Hepatic stellate cell (primary cell): ENCODE data around the gene DENND1A.
A peak's percentile ranks its signal among the peaks of the same experiment; 100 is the strongest.

Source experiments
- DNase-seq: peaks from one replicate; pipeline ENCODE4 v3.0.0; 2011; ENCODE audit warnings: low spot score

The DENND1A gene

DNA sequence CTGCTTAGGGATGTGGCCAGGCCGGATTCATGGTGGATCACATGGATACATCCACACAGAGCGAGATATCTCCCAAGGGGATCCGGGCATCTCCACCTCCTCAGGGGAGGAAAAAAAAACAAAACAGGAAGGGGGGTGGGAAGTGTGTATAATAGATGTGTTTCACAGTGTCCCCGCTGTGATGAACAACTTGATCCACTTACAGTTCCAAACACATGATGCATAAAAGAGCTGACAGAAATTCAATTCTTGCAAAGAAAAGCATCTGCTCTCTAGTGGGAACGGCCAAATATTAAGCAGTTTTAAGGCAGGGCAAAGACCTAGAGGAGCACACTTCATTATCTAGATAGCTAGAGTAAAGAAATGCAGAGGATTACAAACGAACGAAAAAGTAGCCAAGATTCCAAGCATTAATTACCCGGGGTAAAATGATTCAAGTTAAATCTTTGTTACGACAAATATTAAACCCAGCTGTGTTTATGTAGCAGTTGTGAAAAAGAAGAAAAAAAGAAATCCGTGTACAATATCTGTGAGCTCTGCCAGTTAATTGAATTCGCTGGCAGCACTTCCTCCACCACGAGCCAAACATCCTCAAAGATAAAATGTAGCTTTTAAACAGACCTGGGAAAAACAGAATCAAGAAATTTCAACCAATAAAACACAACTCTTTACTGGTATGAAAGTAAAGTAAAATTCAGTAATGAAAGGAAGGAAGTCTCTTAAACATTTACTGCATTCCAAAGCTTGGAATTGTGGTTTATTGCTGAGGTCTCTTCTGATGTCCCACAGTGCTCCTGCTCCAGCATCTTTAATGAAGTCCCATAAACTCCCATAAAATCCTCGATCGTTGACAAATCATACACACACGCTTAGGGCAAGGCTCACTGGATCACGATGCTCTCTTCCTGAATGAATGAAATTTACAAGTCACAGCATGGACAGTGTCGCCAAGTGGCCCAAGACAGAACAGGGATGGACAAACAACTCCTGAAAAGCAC lies 360.9 kb downstream of the DENND1A start:
- DNase-seq: no peak

DNA sequence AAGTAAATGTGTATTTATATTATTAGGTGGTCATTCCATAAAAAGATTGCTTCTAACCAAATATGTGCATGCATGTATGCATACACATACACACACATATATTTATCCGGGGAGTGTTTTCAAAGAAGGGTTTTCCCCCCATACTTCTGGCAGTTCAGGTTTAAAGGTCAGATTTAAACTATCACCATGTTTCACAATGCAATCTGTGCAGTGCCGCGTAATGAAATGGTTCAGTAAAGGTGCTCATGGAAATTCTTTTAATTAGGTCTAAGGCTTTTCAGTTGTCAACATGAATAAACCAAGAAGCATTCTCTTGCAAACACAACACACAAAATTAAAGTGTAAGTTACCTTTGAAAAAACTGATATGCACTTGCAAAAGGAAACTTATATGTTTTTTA lies 362.9 kb downstream of the DENND1A start:
- DNase-seq: no peak

DNA sequence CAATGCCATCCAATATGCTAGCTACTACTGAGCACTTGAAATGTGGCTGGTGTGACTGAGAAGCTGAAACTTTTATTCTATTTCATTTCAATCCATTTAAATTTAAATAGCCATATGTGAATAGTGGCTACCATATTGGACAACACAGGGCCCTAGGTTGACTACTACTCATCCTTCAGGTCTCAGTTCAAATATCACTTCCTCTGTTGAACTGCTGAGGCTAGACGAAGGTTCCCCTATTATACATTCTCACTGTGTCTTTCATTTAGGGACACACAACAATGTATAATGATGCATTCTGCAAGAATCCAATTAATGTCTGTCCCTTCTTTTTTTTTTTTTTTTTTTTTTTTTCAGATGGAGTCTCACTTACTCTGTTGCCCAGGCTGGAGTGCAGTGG lies 365.3 kb downstream of the DENND1A start:
- DNase-seq: no peak

DNA sequence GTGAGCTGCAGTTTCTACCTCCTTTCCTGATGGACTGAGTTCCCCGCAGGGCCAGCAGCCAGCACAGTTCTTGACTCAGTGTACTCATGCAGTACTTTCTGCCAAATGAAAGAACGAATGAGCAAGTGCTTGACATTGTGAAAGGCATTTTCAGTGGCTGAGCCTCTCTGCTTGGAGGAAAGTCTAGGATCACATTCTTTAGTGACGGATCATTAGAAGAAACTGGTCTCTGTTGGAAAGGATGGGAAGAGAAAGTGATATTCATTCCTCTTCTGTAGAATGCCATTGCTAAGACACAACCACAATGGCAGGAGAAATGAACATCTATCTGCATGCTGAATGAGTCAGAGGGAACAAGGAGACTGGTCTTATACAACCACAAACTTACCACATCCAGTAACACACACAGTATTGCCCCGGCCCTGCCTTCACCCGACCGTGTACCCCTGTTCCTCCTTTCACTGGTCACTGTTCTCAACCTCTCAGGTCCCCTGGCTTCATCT lies 367.0 kb downstream of the DENND1A start:
- DNase-seq: peak; percentile 54

DNA sequence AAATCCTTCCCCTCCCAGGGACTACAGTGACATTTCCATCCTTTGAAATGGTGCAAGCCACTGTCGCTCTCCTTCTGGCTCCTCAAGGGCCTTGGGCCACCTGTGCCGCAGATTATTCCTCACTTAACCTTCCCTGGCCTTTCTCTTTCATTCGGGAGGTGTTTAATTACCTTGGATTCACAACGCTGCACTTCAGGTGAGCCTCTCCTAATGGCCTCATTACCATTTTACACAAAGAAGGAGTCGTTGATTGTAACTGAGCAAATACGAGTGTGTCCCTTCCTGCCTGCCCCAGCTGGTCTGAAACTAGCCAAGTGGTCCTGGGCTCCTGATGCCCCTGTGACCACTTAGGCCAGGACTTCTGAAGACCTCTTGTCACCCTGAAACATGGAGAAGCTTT lies 368.9 kb downstream of the DENND1A start:
- no peak for DNase-seq

DNA sequence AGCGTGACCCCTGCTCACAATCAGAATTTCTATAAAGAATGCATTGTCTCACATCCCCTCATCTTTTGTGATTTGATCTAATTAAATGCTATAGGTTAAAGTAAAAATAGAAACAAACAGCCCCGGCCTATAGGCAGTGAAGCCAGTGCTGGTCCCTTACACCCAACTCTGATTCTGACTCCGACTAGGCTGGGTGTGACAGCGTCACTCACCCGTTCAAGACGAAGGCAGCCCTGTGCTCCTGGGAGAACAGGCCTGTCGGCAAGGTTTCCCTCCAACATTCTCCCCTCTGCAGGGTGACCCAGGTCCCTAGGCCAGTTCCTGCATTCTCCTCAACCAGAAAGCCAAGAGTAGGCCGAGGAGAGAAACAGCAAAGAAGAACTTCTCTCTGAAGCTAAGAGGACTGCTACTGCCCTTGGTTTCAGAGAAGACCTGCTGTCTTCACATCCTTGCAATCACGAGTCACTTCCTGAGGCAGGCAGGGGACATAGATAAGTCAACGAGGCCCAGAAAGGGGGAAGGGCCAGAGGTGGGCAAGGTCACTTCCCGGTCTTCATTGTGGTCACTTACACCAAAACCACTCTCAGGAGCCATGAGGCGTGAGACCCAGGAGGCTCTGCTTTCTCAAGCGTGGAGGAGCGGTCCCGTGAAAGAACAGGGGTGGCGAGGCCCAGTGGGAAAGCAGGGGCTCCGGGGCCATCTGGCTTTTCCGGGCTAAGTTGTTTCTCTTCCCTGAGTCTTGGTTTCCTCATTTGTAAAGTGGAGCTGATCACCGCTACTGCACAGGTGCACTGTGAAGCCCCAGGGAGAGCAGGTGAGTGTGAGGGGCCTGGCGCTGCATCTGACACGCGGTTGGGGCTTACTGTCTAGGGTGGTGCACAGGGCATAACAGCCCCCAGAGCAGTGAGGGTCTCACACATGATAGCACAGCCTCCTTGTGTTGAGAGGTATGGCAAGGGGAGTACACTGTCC lies 373.2 kb downstream of the DENND1A start:
- no peak for DNase-seq

DNA sequence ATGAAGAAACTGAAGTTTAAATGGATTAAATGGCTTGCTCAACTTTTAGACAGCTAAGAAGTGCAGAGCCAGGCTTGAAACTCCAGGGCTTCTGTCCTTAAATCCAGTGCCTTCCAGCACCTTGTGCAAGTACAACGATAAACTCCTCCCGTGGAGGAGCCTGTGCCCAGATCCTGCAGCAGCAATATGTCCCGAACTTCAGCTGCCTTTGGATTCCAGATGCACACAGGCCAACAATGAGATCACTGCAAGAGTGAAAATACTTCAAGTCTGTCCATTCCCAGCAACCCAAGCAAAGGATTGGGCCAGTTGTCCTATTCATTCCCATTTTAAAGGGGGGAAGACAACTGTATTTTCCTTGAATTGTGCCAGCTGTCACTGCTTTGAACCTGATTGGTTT lies 374.3 kb downstream of the DENND1A start:
- DNase-seq: no peak

DNA sequence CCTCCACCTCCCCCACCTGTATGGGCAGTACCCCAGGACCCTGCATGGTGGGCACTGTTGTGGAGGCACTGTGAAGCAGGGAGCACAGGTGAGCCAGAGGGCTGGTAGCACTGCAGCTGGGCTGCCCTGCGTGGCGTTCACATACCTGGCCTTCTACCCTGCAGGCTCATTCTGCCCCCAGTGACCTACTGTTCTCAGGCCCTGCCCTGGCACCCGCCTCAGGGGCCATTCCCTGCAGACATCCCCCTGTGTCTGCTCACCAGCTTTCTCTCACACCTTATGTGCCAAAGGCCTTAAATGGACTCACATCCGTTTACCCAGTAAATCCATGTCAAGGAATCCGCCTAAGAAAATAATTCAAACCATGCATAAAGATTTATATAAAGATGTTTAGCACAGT lies 377.4 kb downstream of the DENND1A start:
- DNase-seq: no peak

DNA sequence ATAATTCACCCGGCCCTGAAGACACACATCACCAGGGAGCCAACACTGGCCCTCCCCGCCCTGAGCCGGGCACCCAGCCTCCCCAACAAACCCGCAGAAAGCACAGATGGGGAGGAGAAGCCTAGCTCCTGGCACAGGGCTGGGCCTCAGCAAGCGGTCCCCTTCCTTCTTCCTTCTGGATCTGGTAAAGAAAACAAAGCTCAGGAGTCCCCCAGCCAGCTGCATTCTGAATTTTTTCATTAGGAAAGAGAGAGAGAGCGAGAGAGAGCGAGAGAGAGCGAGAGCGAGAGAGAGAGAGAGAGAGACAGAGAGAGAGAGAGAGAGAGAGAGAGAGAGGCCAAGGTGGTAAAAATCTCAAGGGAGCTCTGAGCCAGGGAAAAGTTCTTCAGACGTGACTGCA lies 378.2 kb downstream of the DENND1A start:
- DNase-seq: no peak

DNA sequence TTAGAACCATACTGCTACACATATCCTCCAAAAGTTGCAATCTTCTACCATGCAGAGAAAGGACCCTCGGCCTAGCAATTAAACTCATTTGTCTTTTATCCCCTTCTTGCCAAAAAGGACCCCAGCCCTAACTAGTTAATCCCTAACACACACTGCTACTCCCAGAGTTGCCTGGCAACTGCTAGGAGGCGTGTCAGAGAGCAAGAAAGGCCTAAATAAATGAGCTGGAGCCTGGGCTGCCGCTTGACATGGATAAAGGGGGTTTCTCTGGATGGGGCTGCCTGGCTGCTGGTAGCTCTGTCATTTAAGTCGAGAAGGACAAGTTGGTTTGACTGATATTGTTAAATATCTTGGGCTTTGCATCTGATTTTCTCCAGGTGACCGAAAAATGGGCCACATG lies 379.1 kb downstream of the DENND1A start:
- no peak for DNase-seq

DNA sequence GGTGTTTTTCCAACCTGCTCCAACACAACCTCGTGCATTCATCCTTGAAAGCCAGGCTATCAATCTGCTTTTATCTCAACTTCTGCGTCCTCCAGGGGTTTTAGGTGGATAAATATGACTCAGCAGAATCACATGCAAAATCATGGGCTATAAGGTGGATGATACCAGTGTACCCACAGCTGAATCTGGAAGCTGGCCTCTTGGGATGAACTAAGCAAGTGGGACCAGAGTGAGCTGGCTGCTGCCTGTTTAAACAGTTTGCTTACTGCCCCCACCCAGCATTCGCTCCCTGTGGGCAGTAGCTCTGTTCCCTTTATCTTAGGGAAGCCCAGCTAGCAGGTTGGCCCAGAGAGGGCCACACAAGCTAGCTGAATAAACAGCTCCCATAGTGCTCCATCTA lies 379.9 kb downstream of the DENND1A start:
- DNase-seq: no peak

DNA sequence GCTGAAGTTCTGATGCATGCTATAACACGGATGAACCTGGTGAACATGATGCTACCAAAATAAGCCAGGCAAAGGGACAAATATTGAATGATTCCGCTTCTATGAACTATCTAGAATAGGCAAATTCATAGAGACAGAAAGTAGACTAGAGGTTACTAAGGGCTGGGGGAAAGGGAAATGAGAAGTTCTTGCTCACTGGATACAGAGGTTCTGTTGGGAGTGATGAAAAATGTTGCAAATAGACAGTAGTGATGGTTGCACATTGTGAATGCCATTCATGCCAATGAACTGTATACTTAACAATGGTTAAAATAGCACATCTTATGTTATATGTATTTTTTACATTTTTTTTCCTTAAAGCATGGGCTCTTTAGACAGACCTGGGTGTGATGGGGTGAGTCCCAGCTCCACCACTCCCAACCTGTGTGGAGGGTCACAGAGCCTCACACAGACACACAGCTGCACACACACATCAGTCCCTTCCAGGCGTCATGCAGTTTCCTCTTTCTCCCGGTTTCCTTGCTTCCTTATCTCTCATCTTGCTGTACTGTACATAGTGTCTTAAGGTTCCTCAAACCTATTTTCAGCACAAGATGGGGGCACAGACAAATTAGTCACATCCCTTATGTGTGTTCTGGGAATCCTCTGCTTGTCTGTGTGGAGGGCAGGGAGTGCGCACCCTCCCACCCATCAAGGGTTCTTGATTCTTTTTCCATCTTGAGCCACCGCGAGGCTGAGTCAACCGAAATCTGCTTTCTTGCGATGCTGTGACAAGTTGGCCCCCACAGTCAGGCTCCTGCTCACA lies 381.0 kb downstream of the DENND1A start:
- no peak for DNase-seq

DNA sequence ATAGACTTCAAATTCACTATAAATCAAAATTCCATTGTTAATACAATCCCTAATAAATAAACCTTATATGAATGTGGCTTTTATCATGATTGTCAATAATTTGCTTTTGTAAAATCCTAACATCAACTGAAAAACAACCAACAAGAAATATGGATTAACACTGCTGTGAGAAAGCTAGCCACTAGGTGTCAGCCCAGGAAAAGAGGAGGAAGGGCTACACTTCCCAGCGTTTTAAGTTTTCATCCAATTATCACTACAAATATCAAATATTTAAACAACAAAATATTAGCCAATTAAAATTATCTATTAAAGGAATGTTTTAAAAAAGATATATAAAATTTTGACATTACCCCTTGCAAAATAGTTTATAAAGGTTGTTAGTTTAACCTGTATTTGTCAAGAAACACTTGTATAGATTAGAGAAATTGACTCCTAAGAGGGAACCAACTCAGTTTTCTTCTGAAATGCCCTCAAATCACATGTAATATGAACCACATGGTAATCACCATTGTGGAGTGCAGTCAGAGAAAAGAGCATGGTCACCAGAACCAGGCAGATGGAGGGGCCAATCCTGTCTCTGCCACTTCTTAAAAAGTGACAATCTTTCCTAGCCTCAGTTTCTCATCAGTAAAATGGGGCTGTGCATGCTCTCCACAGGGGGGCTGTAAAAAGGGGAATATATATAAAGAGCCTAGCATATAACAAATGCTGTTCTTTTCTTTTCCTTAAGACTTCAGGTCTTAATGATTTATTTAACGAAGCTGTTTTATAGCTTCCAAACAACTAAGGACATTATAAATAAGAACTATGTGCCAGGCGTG lies 385.7 kb downstream of the DENND1A start:
- peak; percentile 36 for DNase-seq

DNA sequence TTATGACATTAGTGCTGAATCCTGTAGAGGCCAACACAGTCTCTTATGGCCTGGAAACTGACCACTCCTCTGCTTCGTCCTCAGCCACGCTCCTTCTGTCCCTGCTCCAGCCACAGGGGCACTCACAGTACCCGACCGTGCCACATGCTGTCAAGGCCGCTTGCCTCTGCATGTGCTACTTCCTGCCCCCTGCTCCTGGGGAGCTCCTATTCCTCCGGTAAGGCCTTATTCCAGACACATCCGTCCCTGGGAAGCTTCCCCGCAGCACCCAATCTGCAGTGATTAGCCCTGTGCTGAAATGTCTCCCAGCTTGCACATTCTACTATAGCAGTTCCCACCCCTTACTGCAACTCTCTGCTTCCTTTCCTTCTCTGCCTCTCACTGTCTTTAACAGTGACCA lies 386.4 kb downstream of the DENND1A start:
- no peak for DNase-seq

DNA sequence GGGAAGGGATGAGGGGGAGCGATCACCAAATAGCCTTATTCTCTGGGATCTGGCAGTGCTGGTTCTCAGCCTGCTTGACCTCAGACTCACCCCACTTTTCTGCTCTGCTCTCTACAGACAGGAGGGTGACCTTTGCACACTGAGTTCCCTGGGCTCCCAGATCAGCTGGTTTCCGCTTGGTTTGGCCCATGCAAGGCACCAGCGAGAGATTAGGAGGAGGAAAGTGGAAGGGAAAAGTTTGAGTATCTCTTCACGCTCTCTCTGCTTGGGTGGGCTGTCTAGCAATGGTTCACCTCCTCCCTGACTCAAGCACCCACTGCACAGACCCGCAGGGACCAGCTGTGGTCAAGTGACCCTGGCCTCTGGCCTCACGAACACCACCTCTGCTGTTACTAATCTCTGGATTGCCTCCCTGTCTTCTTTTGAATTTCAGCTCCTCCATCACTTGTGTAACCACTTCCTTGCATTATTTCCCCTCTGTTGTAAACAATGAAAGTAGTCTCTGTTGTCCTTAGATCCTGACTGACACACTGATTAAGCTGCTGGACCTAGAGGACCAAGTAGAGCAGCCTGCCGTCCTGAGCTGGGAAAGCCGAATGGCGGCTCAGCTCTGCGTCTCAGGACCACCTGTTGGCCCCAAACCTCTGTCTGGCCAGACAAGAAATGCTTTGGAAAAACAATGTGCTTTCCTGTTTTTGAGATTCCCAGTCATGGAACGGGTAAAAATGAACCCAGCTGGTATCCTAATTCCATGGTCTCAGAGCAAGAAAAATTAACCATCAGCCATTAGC lies 387.3 kb downstream of the DENND1A start:
- DNase-seq: no peak

DNA sequence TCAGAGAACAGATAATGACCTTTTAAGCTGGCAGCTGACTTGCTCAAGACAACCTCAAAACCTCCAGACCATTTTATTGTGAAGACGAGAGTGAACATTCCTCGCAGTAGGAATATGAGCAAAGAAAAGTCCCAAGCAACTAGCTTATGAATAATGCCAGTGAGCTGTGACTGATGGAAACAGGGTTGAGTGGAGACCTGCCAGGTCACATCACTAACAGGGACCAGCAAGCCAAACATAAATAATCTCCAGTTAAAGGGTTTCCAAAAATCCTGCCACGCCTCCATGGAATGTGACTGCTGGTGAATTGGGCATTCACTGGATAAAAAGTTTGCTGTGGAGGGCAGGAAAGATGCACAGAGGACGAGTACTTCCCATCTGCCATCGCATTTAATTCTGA lies 388.5 kb downstream of the DENND1A start:
- DNase-seq: no peak

DNA sequence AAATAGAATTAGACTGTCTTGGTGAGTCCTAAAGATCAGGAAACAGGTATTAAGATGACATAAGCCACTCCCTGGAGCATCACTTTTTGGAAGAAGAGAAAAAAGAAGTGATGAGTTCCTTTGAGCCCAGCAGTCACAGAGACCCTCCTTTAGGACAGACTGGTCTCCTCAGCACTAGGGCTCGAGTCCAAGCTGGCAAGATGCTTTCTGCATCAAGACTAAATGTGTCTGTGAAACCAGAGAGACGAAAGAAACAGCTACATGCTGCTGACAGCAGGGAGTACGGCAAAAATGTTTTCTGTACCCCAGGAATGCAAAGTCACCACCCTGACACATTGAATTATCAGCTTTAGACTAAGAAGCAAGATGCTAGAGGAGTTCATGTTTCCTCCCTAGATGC lies 389.5 kb downstream of the DENND1A start:
- DNase-seq: no peak

DNA sequence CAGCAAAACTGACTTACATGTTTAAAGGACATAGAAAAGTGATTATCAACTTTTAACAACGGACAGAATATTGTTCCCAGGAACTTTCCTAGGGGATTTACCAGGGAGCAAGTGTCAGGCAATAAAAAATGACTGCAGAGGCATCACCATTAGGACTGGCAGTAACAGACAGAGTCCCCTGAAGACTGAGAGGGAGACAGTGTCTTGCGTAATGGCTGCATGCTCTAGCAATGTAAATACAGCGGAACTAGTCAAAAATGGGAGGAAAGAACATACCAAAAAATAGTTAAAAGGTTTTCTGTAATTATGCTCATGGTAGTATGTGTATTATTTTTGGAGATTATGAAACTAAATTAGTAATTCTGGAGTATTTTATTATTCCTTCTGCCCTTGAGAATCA lies 392.1 kb downstream of the DENND1A start:
- DNase-seq: no peak

DNA sequence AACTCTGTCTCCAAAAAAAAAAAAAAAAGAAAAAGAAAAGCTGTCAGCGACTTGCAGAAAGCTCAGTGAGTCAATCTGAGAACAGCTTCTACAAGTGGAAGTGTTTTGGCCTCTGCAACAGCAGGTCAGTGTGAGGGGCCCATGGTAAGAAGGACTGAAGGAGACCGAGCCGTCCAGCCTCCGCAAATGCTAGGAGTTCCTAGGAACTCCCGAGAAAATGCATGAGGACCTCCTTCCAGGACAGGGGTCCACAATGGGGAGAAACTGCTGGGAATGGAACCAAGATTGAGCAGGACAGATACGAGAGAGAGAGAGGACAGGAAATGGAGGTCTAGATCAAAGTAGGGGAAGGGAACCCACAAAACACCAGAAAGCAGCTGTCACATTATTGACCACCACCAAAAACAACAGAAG lies 393.5 kb downstream of the DENND1A start:
- no peak for DNase-seq

DNA sequence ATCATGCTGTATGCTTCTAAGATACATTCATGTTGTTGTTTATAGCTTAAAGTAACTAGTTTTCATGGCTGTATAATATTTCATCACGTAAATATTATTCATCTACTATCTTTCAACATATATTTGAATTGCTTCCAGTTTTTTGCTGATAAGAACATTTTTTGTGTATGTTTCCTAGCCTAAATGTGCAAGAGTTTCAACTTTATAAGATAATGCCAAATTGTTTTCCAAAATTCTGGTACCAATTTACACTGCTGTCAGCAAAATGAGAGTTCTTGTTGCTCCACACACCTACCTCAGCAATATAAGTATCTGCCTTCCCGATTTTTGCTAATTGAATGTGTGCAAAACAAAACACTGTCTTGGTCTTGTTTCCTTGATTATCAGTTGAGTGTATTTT lies 395.6 kb downstream of the DENND1A start:
- no peak for DNase-seq
